HepG2 (cell line): Measurements from ENCODE around the gene ST14. TPM values are rescaled to one million over a fixed set of nuclear protein-coding genes. Genes with fewer than 3 reads are reported as not detected.

ENCODE experiments used
- CCDC6 ChIP-seq: sonication (generic); formaldehyde crosslinking; IDR thresholded peaks from 2 replicates; pipeline ENCODE4 v1.8.1; 2022; ENCODE audit warnings: mild to moderate bottlenecking, missing genetic modification reagents, moderate library complexity
- CENPT ChIP-seq: sonication (generic); formaldehyde crosslinking; IDR thresholded peaks from 2 replicates; pipeline ENCODE4 v1.8.0; 2022; ENCODE audit warnings: low read depth, mild to moderate bottlenecking, moderate library complexity, missing genetic modification reagents
- HIVEP1 ChIP-seq: sonication (generic); formaldehyde crosslinking; IDR thresholded peaks from 2 replicates; pipeline ENCODE4 v1.4.0; 2020; ENCODE audit warnings: mild to moderate bottlenecking, missing genetic modification reagents
- HNRNPUL1 ChIP-seq: fragments of 200-400 bp; formaldehyde crosslinking; IDR thresholded peaks from 2 replicates; pipeline ENCODE4 v1.6.1; 2017; ENCODE audit warnings: low read depth, mild to moderate bottlenecking, low read length, moderate library complexity
- KDM5A ChIP-seq: fragments of 200-600 bp; sonication (generic); IDR thresholded peaks from 2 replicates; pipeline ENCODE4 v1.7.0; 2018; ENCODE audit warnings: antibody characterized with exemption, mild to moderate bottlenecking, low read length, borderline replicate concordance
- MIER2 ChIP-seq: IDR thresholded peaks from 2 replicates; pipeline ENCODE4 v1.6.1; 2016; ENCODE audit warnings: missing biosample characterization, missing genetic modification reagents
- RAD51 ChIP-seq: fragments of 450-650 bp; IDR thresholded peaks from 2 replicates; pipeline ENCODE4 v1.6.1; 2016; ENCODE audit warnings: borderline replicate concordance
- SMARCE1 ChIP-seq: fragments of 450-650 bp; IDR thresholded peaks from 2 replicates; pipeline ENCODE4 v1.6.1; 2017; ENCODE audit warnings: borderline replicate concordance
- TCF12 ChIP-seq, 2 experiments: fragments of 450-650 bp in 1 of 2; sonication (generic) in 1 of 2; formaldehyde crosslinking in 1 of 2; IDR thresholded peaks; 2 replicates each; pipeline versions ENCODE4 v1.6.1 to v1.8.0; 2017 to 2022; ENCODE audit warnings: antibody characterized with exemption in 1 of 2, mild to moderate bottlenecking in 1 of 2, missing genetic modification reagents in 1 of 2, moderate library complexity in 1 of 2
- ZNF383 ChIP-seq: sonication (generic); formaldehyde crosslinking; IDR thresholded peaks from 2 replicates; pipeline ENCODE4 v1.4.0; 2020; ENCODE audit warnings: missing genetic modification reagents, mild to moderate bottlenecking, borderline replicate concordance
- polyA plus RNA-seq, 8 experiments: library from polyadenylated mRNA; depleted of rRNA in 3 of 8; stranded (reverse) in 7 of 8; unstranded in 1 of 8; fragments of >200 nt; fragmentation: Illumina TruSeq in 4 of 8; extraction: Trizol in 4 of 8; gene quantifications; 2 replicates each; pipeline versions ENCODE4 v1.2.1 to v1.2.3, GENCODE V29; 2011 to 2016; ENCODE audit warnings: low read depth in 4 of 8, missing spikeins in 1 of 8, mixed read lengths in 1 of 8; ENCODE audit not compliant: insufficient read depth in 1 of 8
- total RNA-seq, 5 experiments: library from RNA; depleted of rRNA; stranded (reverse); fragments of >200 nt; fragmentation: Illumina TruSeq; extraction: Trizol; gene quantifications; 2 replicates each; pipeline ENCODE4 v1.2.3, GENCODE V29; 2016; ENCODE audit warnings: low read depth in 1 of 5
- TF ChIP-seq, protein P1 (sequence below), 2 experiments: fragments of 450-650 bp in 1 of 2; sonication (generic) in 1 of 2; formaldehyde crosslinking in 1 of 2; IDR thresholded peaks; 2 replicates each; pipeline versions ENCODE4 v1.6.1 to v1.8.0; 2016 to 2022; ENCODE audit warnings: antibody characterized with exemption in 1 of 2, mild to moderate bottlenecking in 1 of 2, missing genetic modification reagents in 1 of 2
- TF ChIP-seq, protein P2 (sequence below): sonication (generic); formaldehyde crosslinking; conservative IDR thresholded peaks from 2 replicates; pipeline ENCODE4 v1.8.0; 2022; ENCODE audit warnings: low read depth, missing genetic modification reagents
- TF ChIP-seq, protein P3 (sequence below): IDR thresholded peaks from 2 replicates; pipeline ENCODE4 v1.6.1; 2016
- TF ChIP-seq, protein P4 (sequence below): IDR thresholded peaks from 2 replicates; pipeline ENCODE4 v1.6.1; 2012; ENCODE audit warnings: low read depth, low read length, improper control_type of control experiment

The ST14 gene
- total and polyA plus RNA-seq, 2 of the 13 experiments (the other 11 are each of a cell fraction or from before 2014, with no cell fraction given), result 0.88 to 1.4 TPM

GRCh38 chr11:130124096-130124495 lies 35.5 kb upstream of the ST14 start (continued):
- TF ChIP-seq, protein P1, sequence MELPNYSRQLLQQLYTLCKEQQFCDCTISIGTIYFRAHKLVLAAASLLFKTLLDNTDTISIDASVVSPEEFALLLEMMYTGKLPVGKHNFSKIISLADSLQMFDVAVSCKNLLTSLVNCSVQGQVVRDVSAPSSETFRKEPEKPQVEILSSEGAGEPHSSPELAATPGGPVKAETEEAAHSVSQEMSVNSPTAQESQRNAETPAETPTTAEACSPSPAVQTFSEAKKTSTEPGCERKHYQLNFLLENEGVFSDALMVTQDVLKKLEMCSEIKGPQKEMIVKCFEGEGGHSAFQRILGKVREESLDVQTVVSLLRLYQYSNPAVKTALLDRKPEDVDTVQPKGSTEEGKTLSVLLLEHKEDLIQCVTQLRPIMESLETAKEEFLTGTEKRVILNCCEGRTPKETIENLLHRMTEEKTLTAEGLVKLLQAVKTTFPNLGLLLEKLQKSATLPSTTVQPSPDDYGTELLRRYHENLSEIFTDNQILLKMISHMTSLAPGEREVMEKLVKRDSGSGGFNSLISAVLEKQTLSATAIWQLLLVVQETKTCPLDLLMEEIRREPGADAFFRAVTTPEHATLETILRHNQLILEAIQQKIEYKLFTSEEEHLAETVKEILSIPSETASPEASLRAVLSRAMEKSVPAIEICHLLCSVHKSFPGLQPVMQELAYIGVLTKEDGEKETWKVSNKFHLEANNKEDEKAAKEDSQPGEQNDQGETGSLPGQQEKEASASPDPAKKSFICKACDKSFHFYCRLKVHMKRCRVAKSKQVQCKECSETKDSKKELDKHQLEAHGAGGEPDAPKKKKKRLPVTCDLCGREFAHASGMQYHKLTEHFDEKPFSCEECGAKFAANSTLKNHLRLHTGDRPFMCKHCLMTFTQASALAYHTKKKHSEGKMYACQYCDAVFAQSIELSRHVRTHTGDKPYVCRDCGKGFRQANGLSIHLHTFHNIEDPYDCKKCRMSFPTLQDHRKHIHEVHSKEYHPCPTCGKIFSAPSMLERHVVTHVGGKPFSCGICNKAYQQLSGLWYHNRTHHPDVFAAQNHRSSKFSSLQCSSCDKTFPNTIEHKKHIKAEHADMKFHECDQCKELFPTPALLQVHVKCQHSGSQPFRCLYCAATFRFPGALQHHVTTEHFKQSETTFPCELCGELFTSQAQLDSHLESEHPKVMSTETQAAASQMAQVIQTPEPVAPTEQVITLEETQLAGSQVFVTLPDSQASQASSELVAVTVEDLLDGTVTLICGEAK (IDR thresholded peaks at IDR 0.05), result no peak
- TF ChIP-seq, protein P1 (CRISPR knock-in tag; IDR thresholded peaks at IDR 0.05), result no peak
- TF ChIP-seq CENPT (CRISPR knock-in tag) (no peak), KDM5A (no peak), MIER2 (CRISPR knock-in tag) (peak; percentile 52; the same call in 1 of the 2 replicates), ZNF383 (CRISPR knock-in tag) (no peak), TCF12 (IDR thresholded peaks at IDR 0.05) (no peak), TCF12 (CRISPR knock-in tag; IDR thresholded peaks at IDR 0.05) (no peak), HIVEP1 (CRISPR knock-in tag) (no peak), HNRNPUL1 (no peak), SMARCE1 (no peak), RAD51 (no peak), CCDC6 (CRISPR knock-in tag) (no peak)
- TF ChIP-seq, protein P2, sequence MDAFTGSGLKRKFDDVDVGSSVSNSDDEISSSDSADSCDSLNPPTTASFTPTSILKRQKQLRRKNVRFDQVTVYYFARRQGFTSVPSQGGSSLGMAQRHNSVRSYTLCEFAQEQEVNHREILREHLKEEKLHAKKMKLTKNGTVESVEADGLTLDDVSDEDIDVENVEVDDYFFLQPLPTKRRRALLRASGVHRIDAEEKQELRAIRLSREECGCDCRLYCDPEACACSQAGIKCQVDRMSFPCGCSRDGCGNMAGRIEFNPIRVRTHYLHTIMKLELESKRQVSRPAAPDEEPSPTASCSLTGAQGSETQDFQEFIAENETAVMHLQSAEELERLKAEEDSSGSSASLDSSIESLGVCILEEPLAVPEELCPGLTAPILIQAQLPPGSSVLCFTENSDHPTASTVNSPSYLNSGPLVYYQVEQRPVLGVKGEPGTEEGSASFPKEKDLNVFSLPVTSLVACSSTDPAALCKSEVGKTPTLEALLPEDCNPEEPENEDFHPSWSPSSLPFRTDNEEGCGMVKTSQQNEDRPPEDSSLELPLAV (CRISPR knock-in tag), result no peak
- TF ChIP-seq, protein P3, sequence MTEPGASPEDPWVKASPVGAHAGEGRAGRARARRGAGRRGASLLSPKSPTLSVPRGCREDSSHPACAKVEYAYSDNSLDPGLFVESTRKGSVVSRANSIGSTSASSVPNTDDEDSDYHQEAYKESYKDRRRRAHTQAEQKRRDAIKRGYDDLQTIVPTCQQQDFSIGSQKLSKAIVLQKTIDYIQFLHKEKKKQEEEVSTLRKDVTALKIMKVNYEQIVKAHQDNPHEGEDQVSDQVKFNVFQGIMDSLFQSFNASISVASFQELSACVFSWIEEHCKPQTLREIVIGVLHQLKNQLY (CRISPR knock-in tag), result peak; percentile 41
- TF ChIP-seq, protein P4, sequence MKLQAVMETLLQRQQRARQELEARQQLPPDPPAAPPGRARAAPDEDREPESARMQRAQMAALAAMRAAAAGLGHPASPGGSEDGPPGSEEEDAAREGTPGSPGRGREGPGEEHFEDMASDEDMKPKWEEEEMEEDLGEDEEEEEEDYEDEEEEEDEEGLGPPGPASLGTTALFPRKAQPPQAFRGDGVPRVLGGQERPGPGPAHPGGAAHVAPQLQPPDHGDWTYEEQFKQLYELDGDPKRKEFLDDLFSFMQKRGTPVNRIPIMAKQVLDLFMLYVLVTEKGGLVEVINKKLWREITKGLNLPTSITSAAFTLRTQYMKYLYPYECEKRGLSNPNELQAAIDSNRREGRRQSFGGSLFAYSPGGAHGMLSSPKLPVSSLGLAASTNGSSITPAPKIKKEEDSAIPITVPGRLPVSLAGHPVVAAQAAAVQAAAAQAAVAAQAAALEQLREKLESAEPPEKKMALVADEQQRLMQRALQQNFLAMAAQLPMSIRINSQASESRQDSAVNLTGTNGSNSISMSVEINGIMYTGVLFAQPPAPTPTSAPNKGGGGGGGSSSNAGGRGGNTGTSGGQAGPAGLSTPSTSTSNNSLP, result peak; percentile 80
